Mucosa of rectum (tissue), 2 donors: ENCODE measurements around the gene NTRK2.

ENCODE experiments used
- H3K27ac ChIP-seq, 2 donors: one replicate each; pipeline ENCODE4 v1.7.0; 2013; ENCODE audit warnings: inconsistent platforms in 2 of 2, low read depth in 2 of 2, low read length in 2 of 2
- H3K27me3 ChIP-seq, 2 donors: one replicate each; pipeline ENCODE4 v1.7.0; 2013; ENCODE audit warnings: low read length in 2 of 2; ENCODE audit not compliant: control insufficient read depth in 2 of 2, insufficient read depth in 2 of 2
- H3K36me3 ChIP-seq, 2 donors: one replicate each; pipeline ENCODE4 v1.7.0; 2013; ENCODE audit warnings: low read length in 2 of 2; ENCODE audit not compliant: control insufficient read depth in 2 of 2, insufficient read depth in 2 of 2
- H3K4me1 ChIP-seq, 2 donors: one replicate each; pipeline ENCODE4 v1.7.0; 2013; ENCODE audit warnings: low read length in 2 of 2, mild to moderate bottlenecking in 1 of 2; ENCODE audit not compliant: control insufficient read depth in 2 of 2, insufficient read depth in 2 of 2
- H3K4me3 ChIP-seq, 2 donors: one replicate each; pipeline ENCODE4 v1.7.0; 2013; ENCODE audit warnings: low read length in 2 of 2
- H3K9ac ChIP-seq, 2 donors: one replicate each; pipeline ENCODE4 v1.7.0; 2013; ENCODE audit warnings: low read length in 2 of 2, low read depth in 1 of 2, mild to moderate bottlenecking in 1 of 2
- H3K9me3 ChIP-seq, 2 donors: one replicate each; pipeline ENCODE4 v1.7.0; 2013; ENCODE audit warnings: low read length in 2 of 2; ENCODE audit not compliant: control insufficient read depth in 2 of 2
- donor health status: healthy.
- donor health status: Normal muscosa, but diverticular disease.

NTRK2 gene

DNA sequence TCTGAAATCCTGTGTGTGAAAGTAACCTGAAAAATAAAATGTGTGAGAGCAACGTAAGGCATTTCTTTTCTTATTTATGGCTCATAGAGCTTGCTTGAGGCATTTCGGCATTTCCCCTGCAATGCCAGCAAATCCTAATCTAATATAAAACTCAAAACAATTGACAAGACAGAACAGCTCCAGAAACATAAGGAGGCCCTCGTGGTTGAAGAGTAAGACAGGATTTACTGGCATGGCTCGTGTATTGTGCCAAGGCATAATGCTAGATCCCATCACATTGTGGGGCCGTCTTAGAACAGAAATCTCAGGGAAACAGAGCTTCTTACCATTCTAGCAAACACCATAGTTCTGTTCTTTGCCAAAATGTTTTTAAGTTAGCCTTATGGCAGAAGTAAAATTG is 166.2 kb downstream of the NTRK2 start:
- Histone ChIP-seq H3K27ac (no peak overlapping the region), H3K4me1 (no peaks in the 10 kb centered on the region), H3K27me3 (no peaks in the 10 kb centered on the region)

DNA sequence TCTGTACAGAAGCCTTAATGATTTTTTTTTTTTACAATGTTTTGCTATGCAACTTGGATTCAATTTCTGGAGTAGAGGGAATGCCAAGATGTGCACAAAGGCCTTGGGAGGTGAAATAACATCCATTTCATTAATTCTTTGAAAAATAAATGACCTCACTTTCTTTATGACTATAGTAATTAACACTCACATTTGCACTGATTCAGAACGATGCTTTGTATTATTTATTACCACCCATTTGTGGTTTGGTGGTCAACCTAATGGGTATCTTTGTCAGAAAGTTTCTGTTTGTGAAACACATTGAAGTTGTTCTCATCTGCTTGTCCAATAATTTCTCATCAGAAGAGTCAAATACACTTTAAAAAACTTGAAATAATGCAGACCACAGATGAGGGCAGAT is 169.3 kb downstream of the NTRK2 start:
- Histone ChIP-seq H3K36me3 (no peaks in the 10 kb centered on the region), H3K4me1 (peaks cover 5 to 10% of the 10 kb centered on the region in 2 donors), H3K27me3 (no peaks in the 10 kb centered on the region), H3K9me3 (no peaks in the 10 kb centered on the region), H3K9ac (no peak overlapping the region), H3K4me3 (no peak overlapping the region), H3K27ac (no peak overlapping the region)

More for the DNA sequence above, 166.2 kb downstream of the NTRK2 start:
- no peak overlapping the region for H3K9ac ChIP-seq
- no peaks in the 10 kb centered on the region for H3K9me3 ChIP-seq
- no peak overlapping the region for H3K4me3 ChIP-seq
- no peaks in the 10 kb centered on the region for H3K36me3 ChIP-seq

GRCh38 chr9:84839541-84839940 is 170.0 kb downstream of the NTRK2 start:
- H3K27me3 ChIP-seq = no peaks in the 10 kb centered on the region
- no peaks in the 10 kb centered on the region for H3K9me3 ChIP-seq
- H3K36me3 ChIP-seq = no peaks in the 10 kb centered on the region
- no peak overlapping the region for H3K9ac ChIP-seq
- no peak overlapping the region for H3K4me3 ChIP-seq
- peaks cover 5 to 12% of the 10 kb centered on the region in 2 donors for H3K4me1 ChIP-seq
- H3K27ac ChIP-seq = no peak overlapping the region

GRCh38 chr9:84841931-84842330 is 172.4 kb downstream of the NTRK2 start:
- Histone ChIP-seq H3K27ac (no peak overlapping the region), H3K4me1 (peaks cover 5 to 12% of the 10 kb centered on the region in 2 donors), H3K36me3 (no peaks in the 10 kb centered on the region), H3K9me3 (no peaks in the 10 kb centered on the region), H3K27me3 (no peaks in the 10 kb centered on the region), H3K4me3 (no peak overlapping the region), H3K9ac (no peak overlapping the region)

DNA sequence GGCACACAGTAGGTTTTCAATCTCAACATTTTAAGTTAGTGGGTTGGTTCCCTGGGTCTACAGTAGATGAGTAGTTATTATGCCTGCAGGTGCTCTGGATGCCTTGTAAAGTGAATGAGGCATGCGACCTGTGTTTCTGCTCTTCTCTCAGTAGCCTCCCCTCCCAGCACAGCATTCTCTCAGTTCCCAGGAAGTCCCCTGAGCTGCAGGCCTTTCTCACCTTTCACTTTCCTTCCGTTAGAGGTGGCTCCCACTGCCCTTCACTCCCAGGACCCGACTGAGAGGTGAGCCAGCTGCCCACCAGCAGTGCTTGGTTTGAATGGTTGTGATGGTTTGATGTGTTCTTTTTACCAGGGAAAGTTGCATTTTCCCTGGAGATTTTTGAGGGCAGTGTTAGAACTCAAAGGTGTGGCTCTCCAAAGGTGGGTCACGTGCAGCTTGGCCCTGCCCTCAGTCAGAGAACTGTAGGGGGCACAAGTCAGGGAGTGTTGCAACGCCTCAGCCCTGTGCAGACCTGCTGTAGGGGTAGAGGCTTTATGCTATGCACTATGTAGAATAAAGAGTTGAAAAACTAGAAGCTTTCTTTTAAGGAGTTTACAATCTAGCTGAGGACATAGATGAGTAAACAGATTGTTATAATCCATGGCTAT is 173.8 kb downstream of the NTRK2 start:
- Histone ChIP-seq H3K36me3 (no peaks in the 10 kb centered on the region), H3K4me1 (peaks cover 5 to 12% of the 10 kb centered on the region in 2 donors), H3K27me3 (no peaks in the 10 kb centered on the region), H3K9me3 (no peaks in the 10 kb centered on the region), H3K4me3 (no peak overlapping the region), H3K9ac (no peak overlapping the region), H3K27ac (peak overlapping the region in 1 of 2 donors; percentile 2)

GRCh38 chr9:84845956-84846900 is 176.7 kb downstream of the NTRK2 start:
- Histone ChIP-seq H3K9me3 (no peaks in the 10 kb centered on the region), H3K36me3 (no peaks in the 10 kb centered on the region), H3K4me1 (peaks cover 5 to 12% of the 10 kb centered on the region in 2 donors), H3K4me3 (no peak overlapping the region), H3K27me3 (no peaks in the 10 kb centered on the region), H3K27ac (no peak overlapping the region), H3K9ac (no peak overlapping the region)

DNA sequence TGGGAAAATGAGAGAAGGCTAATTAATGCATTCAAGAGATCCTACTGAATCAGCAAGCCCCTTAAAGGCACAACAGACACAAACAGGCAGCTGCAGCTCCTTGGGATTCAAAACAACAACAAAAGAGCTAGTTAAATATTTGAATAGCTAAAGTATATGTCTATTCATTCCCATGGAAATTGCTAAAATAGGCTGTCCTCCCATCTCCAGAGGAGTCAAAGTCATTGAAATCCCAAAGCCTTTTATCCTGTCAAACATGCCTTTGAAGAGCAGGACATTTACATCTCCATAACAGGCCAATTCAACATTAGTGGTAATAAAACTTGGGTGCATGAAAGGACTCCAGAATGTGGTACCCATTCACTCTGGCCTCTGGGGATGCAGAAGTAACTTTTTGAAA is 177.4 kb downstream of the NTRK2 start:
- H3K9ac ChIP-seq = no peak overlapping the region
- no peak overlapping the region for H3K27ac ChIP-seq
- H3K27me3 ChIP-seq = no peaks in the 10 kb centered on the region
- no peak overlapping the region for H3K4me3 ChIP-seq
- no peaks in the 10 kb centered on the region for H3K36me3 ChIP-seq
- peaks cover 5 to 12% of the 10 kb centered on the region in 2 donors for H3K4me1 ChIP-seq
- H3K9me3 ChIP-seq = no peaks in the 10 kb centered on the region

DNA sequence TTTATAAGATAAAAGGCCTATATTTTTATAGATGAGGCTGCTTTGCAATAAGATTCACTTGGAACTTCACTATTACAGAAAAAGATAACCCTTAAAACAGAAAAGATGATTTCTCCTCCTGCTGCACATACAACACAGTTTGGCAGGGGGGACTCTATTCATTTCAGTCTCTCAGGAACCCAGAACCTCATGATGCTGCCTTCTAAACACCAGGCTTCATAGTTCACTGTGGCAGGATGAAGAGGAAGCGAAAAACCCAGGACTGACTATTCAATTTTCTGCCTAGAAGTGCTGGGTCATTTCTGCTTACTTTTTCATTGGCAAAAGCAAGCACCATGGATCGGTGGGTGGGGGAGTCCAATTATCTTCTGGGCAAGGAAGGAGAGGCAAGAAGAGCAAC is 179.5 kb downstream of the NTRK2 start:
- no peaks in the 10 kb centered on the region for H3K36me3 ChIP-seq
- no peaks in the 10 kb centered on the region for H3K4me1 ChIP-seq
- H3K27me3 ChIP-seq = no peaks in the 10 kb centered on the region
- H3K9ac ChIP-seq = no peak overlapping the region
- H3K4me3 ChIP-seq = no peak overlapping the region
- H3K9me3 ChIP-seq = no peaks in the 10 kb centered on the region
- H3K27ac ChIP-seq = no peak overlapping the region

DNA sequence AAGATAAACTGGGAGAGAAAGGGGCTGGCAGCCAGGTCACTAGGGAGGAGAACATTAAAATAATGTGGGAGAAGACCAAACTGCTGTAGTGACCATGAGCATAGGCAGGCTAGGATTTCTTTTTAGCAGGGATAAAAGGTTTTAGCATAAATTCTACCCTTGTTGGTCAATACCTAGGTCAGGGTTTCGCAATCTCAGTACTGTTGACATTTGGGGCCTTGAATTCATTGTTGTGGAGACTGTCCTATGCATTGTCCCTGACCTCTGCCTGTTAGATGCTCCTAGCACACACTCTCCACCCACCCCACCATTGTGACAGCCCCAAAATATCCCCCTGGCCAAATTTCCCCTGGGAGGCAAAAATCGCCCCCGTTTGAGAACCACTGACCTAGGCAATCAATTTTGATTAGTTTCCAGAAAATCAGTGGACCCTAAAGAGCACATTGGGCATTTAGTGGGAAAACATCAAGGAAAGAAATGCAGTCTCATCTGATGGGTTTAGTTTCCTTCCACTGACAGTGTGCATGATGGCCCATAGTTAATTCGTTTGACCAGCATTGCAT is 181.4 kb downstream of the NTRK2 start:
- Histone ChIP-seq H3K9ac (no peak overlapping the region), H3K27ac (no peak overlapping the region), H3K4me3 (no peak overlapping the region), H3K4me1 (no peaks in the 10 kb centered on the region), H3K27me3 (no peaks in the 10 kb centered on the region), H3K36me3 (no peaks in the 10 kb centered on the region), H3K9me3 (no peaks in the 10 kb centered on the region)

DNA sequence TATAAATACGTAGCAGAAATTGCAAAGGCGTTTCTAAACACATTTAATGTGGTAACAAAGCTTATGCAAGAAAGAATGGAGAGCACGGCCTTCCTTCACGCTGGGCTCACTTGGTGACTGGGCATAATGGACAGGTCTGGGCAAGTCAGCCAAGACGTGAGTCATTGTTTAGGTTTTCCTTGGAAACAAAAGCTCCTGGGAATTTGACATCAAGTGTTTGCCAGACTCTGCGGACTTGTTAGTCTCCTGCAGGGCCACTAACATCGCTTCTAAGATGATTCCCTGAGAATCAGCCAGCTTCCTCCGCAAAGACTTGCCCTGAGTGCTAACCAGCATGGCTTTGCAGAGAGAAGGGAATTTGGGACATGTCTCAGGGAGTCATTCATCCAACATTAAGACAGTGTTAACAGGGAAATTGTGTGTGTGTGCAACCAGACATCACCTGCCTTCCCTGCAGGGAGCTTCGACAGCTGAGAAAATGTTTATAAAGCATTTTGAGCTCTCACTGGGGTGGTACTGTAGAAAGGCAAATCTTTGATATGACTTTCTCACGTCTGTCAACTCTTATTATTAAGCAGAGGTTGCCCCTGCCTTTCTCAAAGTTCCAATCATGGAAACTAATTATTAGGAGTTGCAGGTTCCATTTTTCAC is 182.5 kb downstream of the NTRK2 start:
- no peak overlapping the region for H3K4me3 ChIP-seq
- no peaks in the 10 kb centered on the region for H3K9me3 ChIP-seq
- H3K27ac ChIP-seq = no peak overlapping the region
- no peaks in the 10 kb centered on the region for H3K27me3 ChIP-seq
- H3K36me3 ChIP-seq = no peaks in the 10 kb centered on the region
- no peaks in the 10 kb centered on the region for H3K4me1 ChIP-seq
- H3K9ac ChIP-seq = no peak overlapping the region
